ENCODE measurements around the gene MARCHF3.

MARCHF3 gene

DNA sequence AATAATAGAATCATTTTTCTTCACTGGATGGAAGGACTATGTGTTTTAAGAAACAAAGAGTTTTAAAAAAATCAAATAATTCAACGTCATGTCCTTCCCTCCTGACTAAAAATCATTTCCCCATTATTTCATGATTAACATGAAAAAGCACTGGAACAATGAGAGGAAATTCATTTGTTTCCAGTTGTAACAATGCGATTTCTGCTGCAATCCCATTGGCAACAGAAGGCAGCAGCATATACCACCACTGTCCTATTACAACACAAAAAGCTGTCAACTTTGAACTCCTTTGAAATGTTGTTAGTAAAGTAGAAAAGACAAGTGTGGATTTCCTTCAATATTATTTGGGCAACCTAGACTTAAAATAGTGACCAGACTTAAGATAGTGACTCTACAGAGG lies 39.9 kb upstream of the MARCHF3 start:
- no peak for DNase-seq (ENCODE audit: low read depth)
- no peak overlapping the region for H3K4me3 ChIP-seq (ENCODE audit: low read depth, low read length)
- TF ChIP-seq, protein P1, sequence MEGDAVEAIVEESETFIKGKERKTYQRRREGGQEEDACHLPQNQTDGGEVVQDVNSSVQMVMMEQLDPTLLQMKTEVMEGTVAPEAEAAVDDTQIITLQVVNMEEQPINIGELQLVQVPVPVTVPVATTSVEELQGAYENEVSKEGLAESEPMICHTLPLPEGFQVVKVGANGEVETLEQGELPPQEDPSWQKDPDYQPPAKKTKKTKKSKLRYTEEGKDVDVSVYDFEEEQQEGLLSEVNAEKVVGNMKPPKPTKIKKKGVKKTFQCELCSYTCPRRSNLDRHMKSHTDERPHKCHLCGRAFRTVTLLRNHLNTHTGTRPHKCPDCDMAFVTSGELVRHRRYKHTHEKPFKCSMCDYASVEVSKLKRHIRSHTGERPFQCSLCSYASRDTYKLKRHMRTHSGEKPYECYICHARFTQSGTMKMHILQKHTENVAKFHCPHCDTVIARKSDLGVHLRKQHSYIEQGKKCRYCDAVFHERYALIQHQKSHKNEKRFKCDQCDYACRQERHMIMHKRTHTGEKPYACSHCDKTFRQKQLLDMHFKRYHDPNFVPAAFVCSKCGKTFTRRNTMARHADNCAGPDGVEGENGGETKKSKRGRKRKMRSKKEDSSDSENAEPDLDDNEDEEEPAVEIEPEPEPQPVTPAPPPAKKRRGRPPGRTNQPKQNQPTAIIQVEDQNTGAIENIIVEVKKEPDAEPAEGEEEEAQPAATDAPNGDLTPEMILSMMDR (IDR thresholded peaks at IDR 0.05; ENCODE audit: insufficient read depth, low read depth, low read length, missing control alignments): no peak

DNA sequence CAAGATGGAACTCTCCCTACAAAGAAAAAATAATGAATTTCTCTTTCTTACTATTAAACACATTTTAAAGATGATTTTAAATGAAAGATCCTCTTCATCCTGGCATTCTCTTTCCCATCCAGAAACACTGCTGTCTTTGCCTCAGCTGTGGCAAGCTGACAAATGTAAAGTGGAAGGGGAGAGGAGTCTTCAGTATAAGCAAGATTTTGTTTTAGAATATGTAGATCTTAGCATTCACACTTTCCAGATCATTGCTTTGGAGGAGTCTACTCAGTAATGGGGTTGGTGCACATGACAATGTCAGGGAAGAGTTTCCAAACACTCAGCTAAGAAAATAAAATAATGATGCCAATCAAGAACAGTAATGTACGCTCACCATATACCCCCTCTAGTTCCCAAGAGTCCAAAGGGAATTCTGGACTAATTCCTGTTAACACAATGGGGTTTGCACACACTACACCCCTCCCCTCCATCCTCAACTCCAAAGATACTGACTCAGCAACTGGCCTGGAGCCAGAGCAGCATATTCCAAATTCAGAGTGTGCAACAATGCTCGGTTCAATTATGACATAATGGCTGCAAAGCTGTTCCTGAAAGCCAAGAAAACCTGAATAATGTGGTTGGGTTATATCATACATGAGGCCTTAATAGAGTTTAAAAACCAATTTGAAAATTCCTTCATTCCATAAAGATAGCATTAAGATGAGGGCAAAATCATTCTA lies 38.3 kb upstream of the MARCHF3 start:
- TF ChIP-seq, protein P1 (IDR thresholded peaks at IDR 0.05; ENCODE audit: insufficient read depth, low read depth, low read length, missing control alignments): no peak

DNA sequence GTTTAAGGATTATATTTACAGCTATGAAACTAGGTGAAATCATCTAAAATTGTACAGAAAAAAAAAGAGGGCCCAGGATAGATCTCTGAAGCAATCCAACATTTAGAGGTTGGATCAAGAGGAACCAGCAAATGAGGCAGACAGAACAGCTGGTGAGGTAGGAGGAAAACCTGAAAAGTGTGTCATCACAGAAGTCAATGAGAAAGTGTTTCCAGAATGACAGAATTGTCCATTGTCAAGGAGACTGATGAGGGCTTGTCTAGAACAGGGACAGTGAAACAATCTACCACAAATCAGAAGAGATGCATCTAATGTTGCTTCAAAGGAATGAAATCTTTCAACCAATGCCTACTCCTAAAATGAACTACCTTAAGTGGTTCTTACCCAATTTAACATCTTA lies 36.4 kb upstream of the MARCHF3 start:
- TF ChIP-seq, protein P1 (IDR thresholded peaks at IDR 0.05; ENCODE audit: insufficient read depth, low read depth, low read length, missing control alignments): no peak
- DNase-seq (ENCODE audit: low read depth): no peak
- H3K4me3 ChIP-seq (ENCODE audit: low read depth, low read length): no peak overlapping the region

More for the DNA sequence above, 38.3 kb upstream of the MARCHF3 start:
- DNase-seq (ENCODE audit: low read depth): no peak
- no peak overlapping the region for H3K4me3 ChIP-seq (ENCODE audit: low read depth, low read length)

GRCh38 chr5:127064253-127064840 lies 34.0 kb upstream of the MARCHF3 start:
- H3K4me3 ChIP-seq (ENCODE audit: low read depth, low read length): no peak overlapping the region
- TF ChIP-seq, protein P1 (IDR thresholded peaks at IDR 0.05; ENCODE audit: insufficient read depth, low read depth, low read length, missing control alignments): no peak
- DNase-seq (ENCODE audit: low read depth): no peak

DNA sequence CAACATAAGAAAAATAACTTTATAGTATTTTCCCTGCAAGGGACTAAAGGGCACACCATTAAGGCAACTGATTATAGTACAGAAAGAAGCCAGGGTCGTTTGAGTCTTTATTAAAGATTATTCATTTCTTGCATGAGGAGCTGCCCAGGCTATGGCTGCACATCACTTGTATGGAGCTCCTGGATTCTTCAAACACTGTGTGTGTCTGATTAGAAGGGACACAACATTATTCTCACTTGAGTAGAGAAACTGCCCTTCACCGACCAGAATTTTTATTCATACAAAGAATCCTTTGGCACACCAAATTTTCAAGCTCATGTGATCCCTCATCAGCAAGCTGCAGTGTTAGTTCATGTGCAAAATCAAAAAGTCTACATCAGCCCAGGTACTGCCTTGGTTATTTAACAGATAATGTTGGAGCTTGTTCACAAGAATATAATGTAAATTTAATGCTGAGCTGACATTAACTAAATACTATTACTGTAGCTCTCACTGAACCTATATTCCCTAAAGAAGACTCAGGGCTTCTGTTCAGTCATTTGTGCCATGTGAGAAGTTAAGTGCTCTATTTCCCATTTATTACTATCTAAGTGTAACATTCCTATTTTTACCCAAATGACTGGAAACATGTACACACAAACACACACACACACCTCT lies 33.0 kb upstream of the MARCHF3 start:
- no peak overlapping the region for H3K4me3 ChIP-seq (ENCODE audit: low read depth, low read length)
- DNase-seq (ENCODE audit: low read depth): no peak
- TF ChIP-seq, protein P1 (IDR thresholded peaks at IDR 0.05; ENCODE audit: insufficient read depth, low read depth, low read length, missing control alignments): no peak

- TF ChIP-seq, protein P1 (IDR thresholded peaks at IDR 0.05; ENCODE audit: insufficient read depth, low read depth, low read length, missing control alignments): no peak
- DNase-seq (ENCODE audit: low read depth): no peak
- no peak overlapping the region for H3K4me3 ChIP-seq (ENCODE audit: low read depth, low read length)
Observed at GRCh38 chr5:127061956-127062355, 31.6 kb upstream of the MARCHF3 start.

Data from GM12865 (cell line).